Hypothalamus (tissue), 51 donors: ENCODE data around the gene CACNG4.

ENCODE experiments used
- DNase-seq, 51 donors: peaks; one replicate each; lab custom pipeline; 2025; lab: John Stamatoyannopoulos, UW

CACNG4 gene

GRCh38 chr17:66943484-66943883 is 21.0 kb upstream of the CACNG4 start:
- no peak for DNase-seq

DNA sequence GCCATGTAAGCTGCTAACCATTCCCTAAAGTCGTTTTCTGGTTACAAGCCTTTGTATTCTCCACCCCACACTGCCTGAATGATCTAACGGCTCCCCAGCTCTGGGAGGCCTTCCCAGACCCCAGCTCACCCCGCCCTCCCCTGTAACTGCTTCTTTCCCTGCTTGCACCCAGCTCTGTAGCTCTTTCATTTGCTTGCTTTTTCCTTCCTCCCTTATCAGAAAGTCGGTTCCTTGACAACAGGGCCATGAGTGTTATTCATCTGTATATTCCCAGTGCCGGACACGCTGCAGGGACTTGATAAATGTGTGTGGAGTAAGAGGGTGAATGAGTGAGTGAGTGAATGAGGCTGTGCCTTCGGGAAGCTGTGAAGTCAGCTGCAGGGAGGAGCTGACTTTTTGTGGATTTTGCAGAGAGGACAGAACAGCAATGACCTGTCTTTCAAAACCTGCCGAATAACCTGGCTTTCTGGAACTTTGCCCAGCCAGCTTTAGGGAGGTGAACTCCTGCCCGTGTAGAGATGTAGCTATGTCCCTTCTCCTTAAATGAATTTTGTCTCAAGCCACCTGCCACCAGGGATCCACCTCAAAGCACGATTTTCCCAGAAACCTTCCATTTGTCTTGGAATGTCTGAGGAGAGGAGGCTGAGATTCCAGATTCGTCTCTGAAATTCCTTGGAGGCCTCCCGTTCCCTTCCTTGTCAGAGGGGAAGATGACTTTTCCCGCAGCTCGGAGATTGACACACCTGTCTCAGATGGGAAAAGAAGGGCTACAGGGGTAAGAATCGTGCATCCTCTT is 20.0 kb upstream of the CACNG4 start:
- no peak for DNase-seq

DNA sequence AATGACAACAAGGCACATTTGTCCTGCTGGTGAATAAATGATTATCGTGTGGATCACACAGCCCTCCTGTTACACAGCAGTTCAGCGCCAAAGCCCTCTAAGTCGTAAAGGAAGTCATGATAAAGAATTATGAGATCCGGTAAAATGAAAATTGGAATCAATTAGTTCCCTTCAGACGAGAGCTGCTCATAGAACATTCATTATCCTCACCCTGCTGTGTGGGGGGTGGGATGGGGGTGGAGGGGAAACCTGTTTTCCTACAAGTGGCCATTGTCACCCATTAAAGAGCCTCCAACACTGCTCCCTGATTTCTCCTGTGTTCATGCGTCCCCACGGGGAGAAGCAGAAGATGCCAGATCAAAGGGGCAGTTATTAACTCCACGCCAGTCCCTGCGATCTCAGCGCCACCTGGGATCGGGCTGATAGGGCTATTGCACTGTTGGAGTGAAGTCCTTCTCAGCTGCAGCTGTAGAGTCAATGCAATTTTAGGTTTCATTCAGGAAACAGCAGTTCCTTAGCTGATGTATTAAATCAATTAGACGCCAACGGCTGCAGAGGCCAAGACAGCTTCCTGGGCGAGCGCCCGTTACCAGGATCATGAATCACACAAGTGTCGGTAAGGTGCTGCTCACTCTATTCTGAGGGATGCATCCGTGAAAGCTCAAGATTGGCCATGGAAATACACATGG is 19.2 kb upstream of the CACNG4 start:
- DNase-seq = no peak

GRCh38 chr17:66946251-66946650 is 18.3 kb upstream of the CACNG4 start:
- DNase-seq = no peak

DNA sequence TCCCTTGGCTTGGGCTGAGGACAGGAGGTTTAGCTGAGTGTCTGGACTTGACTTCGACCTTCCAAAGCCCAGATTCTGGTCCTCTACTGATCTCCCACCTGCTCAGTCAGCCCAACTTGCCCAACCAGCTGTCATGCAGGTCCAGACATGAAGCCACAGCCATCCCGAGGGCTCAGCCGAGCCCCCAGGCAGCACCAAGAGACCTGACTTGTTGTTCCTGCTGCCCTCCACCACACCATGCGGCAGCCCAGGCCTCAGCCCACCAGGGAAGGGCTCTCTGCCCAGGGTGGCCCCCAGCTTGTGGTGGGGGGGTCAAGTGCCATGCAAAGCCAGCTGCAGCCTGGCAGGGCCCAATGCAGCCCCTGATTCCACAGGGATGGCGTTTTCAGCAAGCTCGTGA is 17.2 kb upstream of the CACNG4 start:
- DNase-seq = no peak

- DNase-seq = no peak
Observed at GRCh38 chr17:66948061-66948750, 16.3 kb upstream of the CACNG4 start.

GRCh38 chr17:66949501-66949900 is 15.0 kb upstream of the CACNG4 start:
- DNase-seq = peak in 3 of 51 donors; percentile 16 to 47 (median 47)

DNA sequence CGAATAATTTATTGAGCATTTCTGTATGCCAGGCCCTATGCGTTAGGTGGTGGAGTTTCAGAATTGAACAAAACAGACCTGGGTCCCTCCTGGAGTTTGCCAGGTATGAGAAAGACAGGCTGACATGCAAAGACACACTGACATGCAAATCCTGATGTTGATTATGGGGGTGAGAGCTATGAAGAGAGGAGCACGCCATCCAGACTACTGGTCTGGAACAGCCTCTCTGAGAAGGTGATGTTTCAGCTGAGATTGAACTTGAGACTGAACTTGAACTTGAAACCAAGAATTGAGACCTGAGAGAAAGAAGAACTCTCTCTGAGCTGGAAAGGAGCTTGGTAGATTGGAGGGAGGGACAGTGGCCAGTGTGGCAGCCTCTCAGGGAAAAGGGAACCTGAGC is 14.2 kb upstream of the CACNG4 start:
- no peak for DNase-seq

GRCh38 chr17:66950886-66951604 is 13.5 kb upstream of the CACNG4 start:
- DNase-seq = no peak

GRCh38 chr17:66951605-66951953 is 12.9 kb upstream of the CACNG4 start:
- no peak for DNase-seq

DNA sequence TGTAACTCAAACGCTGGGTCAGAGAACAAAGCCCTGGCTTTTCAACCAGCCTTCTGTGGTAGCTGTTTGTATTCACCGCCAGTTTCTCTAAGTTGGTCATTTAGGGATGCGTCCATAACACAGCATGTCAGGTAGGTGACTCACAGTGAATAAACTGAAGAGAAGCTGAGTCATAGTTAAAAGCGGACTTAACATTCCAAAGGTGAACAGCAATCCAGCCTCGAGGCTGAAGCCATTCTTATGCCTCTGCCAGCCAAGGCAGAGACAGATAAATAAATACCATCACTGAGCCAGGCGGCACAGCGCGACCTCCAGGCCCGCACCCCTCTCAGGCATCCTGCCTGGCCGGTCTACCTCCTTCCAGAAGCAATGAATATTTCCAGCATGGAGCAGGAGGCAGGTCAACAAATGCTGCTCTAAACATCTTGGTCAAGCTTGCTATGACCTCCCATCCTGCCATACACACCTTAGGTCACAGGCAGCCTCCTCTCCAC is 12.4 kb upstream of the CACNG4 start:
- no peak for DNase-seq

- DNase-seq = no peak
Observed at GRCh38 chr17:66952681-66953629, 11.6 kb upstream of the CACNG4 start.

DNA sequence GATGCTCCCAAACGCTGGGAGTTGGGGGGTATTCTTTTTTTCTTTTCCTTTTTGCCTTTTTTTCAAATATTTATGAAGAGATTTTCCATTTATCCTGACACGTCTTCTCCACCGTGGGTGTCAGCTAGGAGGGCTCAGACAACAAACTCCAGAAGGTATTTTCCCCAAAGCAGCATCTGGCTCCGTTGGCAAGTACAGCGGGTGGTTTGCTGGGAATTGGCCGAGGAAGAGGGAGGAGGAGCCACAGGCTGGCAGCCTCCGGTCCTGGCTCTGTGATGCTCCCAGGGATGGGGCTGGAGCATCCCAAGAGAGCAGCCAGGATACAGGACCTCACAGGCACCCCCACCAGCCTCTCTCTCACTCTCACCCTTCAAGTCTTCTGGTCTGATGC is 10.9 kb upstream of the CACNG4 start:
- DNase-seq = peak in 12 of 51 donors; percentile 10 to 44 (median 28)

DNA sequence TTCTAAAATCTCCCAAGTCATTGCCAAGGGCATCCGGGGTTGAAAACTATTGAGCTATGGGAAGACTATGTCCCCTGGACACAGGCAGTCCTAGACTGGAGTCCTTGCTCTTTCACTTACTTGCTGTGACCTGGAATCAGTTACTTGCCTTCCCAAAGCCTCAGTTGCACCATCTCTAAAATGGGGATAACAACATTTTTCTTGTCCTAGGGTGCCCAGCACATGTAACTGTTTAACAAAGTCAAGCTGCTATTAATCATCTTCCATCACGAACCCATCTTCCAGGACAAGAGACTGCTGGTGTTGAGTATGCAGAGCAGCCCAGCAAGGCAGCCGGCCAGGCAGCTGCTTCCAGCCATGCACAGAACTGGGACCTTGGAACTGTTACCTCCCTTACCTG is 9.9 kb upstream of the CACNG4 start:
- DNase-seq = no peak

GRCh38 chr17:66955821-66956220 is 8.7 kb upstream of the CACNG4 start:
- DNase-seq = no peak

- no peak for DNase-seq
Observed at GRCh38 chr17:66956941-66957340, 7.6 kb upstream of the CACNG4 start.

- DNase-seq = no peak
Observed at GRCh38 chr17:66957343-66957742, 7.2 kb upstream of the CACNG4 start.

DNA sequence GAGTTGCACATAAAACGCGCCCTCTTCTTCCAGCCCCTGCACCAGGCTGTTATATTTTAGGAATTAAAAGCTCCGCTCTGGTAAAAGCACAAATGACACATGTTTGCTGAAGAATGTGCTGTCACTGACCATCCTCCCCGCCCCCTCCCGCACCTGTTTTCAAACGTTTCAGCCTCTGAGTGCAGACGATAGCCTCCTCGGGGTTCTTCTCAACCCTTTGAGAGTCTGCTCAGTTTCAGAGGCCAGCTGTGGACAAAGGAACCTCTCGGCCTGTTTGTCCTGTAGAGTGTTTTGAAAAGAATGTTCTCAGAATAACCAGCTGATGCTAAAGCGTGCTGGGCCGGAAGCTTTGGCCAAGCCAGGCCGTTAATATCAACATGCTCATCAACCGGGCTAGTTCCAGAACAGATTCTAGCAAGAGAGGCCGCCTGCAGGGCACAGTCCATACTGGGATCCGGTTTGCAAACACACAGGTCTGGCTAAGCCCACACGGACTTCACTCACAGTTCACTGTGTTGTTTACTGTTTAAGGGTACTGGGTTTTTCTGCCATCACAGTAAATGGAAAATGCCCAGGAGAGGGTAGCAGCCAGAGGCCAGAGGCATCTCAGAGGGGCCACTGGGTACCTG is 6.4 kb upstream of the CACNG4 start:
- DNase-seq = no peak

- no peak for DNase-seq
Observed at GRCh38 chr17:66959641-66960375, 4.7 kb upstream of the CACNG4 start.
